HEK293 (cell line): Measurements from ENCODE around the gene TMEM125.

Experiments
- CTCF ChIA-PET: fragments of 350-600 bp; formaldehyde crosslinking; extraction: SDS; loops from one replicate; lab custom pipeline; 2021; ENCODE audit warnings: antibody characterized with exemption; lab: Yijun Ruan, JAX
- POLR2A ChIA-PET: fragments of 300-600 bp; formaldehyde crosslinking; extraction: SDS; loops from one replicate; lab custom pipeline; 2020; ENCODE audit warnings: antibody characterized with exemption, inconsistent platforms; lab: Yijun Ruan, JAX
- H3K27ac ChIP-seq: fragments of 200-500 bp; sonication (Bioruptor generic); 2 replicates; pipeline ENCODE4 v1.5.1; 2014; ENCODE audit warnings: low read depth, low read length, control low read depth, inconsistent platforms; ENCODE audit errors: extremely low read depth
- H3K36me3 ChIP-seq, 2 experiments: fragments of 200-500 bp in 1 of 2; sonication (Bioruptor generic) in 1 of 2; 1 replicate in 1 of 2; 2 replicates in 1 of 2; pipeline ENCODE4 v1.5.1; 2014 to 2017; ENCODE audit warnings: inconsistent platforms in 2 of 2, low read length in 2 of 2; ENCODE audit not compliant: control insufficient read depth in 2 of 2, insufficient read depth in 1 of 2
- H3K4me1 ChIP-seq: fragments of 200-500 bp; sonication (Bioruptor generic); 2 replicates; pipeline ENCODE4 v1.5.1; 2014; ENCODE audit warnings: mild to moderate bottlenecking, low read length, inconsistent platforms; ENCODE audit not compliant: control insufficient read depth, insufficient read depth
- H3K4me3 ChIP-seq: 2 replicates; pipeline ENCODE4 v1.5.1; 2011; ENCODE audit warnings: low read depth, mild to moderate bottlenecking, control low read depth, low read length, moderate library complexity
- H3K9me3 ChIP-seq: fragments of 200-500 bp; sonication (Bioruptor generic); 2 replicates; pipeline ENCODE4 v1.5.1; 2014; ENCODE audit warnings: low read depth, low read length, inconsistent platforms; ENCODE audit not compliant: control insufficient read depth, insufficient read depth
- BCL11B ChIP-seq: fragments of 450-650 bp; formaldehyde crosslinking; IDR thresholded peaks from 2 replicates; pipeline ENCODE4 v1.5.1; 2016; ENCODE audit warnings: low read depth, missing biosample characterization, missing genetic modification characterization
- GLIS2 ChIP-seq: fragments of 450-650 bp; formaldehyde crosslinking; IDR thresholded peaks from 2 replicates; pipeline ENCODE4 v1.5.1; 2016; ENCODE audit warnings: missing biosample characterization, missing genetic modification characterization
- HOXA7 ChIP-seq: sonication (generic); formaldehyde crosslinking; IDR thresholded peaks from 2 replicates; pipeline ENCODE4 v1.8.1; 2022; ENCODE audit warnings: missing genetic modification reagents, borderline replicate concordance
- IKZF3 ChIP-seq: fragments of 450-650 bp; IDR thresholded peaks from 2 replicates; pipeline ENCODE4 v1.5.0; 2018; ENCODE audit warnings: missing biosample characterization, mild to moderate bottlenecking, missing genetic modification characterization, moderate library complexity
- MEIS1 ChIP-seq: sonication (generic); formaldehyde crosslinking; IDR thresholded peaks from 2 replicates; pipeline ENCODE4 v1.8.1; 2022; ENCODE audit warnings: missing genetic modification reagents, mild to moderate bottlenecking, borderline replicate concordance
- PRDM1 ChIP-seq: fragments of 450-650 bp; formaldehyde crosslinking; IDR thresholded peaks from 2 replicates; pipeline ENCODE4; 2016; ENCODE audit warnings: missing biosample characterization, missing genetic modification characterization
- SCRT2 ChIP-seq: fragments of 450-650 bp; formaldehyde crosslinking; IDR thresholded peaks from 2 replicates; pipeline ENCODE4 v1.5.1; 2016; ENCODE audit warnings: missing biosample characterization, missing genetic modification characterization
- SP3 ChIP-seq: fragments of 450-650 bp; formaldehyde crosslinking; IDR thresholded peaks from 2 replicates; pipeline ENCODE4 v1.5.1; 2016; ENCODE audit warnings: missing biosample characterization, missing genetic modification characterization
- ZBTB7A ChIP-seq: fragments of 450-650 bp; formaldehyde crosslinking; IDR thresholded peaks from 2 replicates; pipeline ENCODE4 v1.5.1; 2016; ENCODE audit warnings: low read depth, missing biosample characterization, missing genetic modification characterization
- ZFP3 ChIP-seq: fragments of 450-650 bp; formaldehyde crosslinking; IDR thresholded peaks from 2 replicates; pipeline ENCODE4 v1.5.1; 2016; ENCODE audit warnings: low read depth, missing biosample characterization, missing genetic modification characterization
- ZFP37 ChIP-seq: fragments of 450-650 bp; formaldehyde crosslinking; IDR thresholded peaks from 2 replicates; pipeline ENCODE4 v1.5.1; 2016; ENCODE audit warnings: missing biosample characterization, missing genetic modification characterization
- ZNF16 ChIP-seq: fragments of 450-650 bp; formaldehyde crosslinking; IDR thresholded peaks from 2 replicates; pipeline ENCODE4 v1.5.1; 2016; ENCODE audit warnings: low read depth, missing biosample characterization, missing genetic modification characterization
- ZNF2 ChIP-seq: fragments of 450-650 bp; formaldehyde crosslinking; IDR thresholded peaks from 2 replicates; pipeline ENCODE4 v1.5.1; 2016; ENCODE audit warnings: missing biosample characterization, missing genetic modification characterization
- ZNF571 ChIP-seq: fragments of 450-650 bp; formaldehyde crosslinking; IDR thresholded peaks from 2 replicates; pipeline ENCODE4 v1.5.0; 2017; ENCODE audit warnings: missing biosample characterization, missing genetic modification characterization
- ZNF629 ChIP-seq: fragments of 450-650 bp; formaldehyde crosslinking; IDR thresholded peaks from 2 replicates; pipeline ENCODE4 v1.5.1; 2017; ENCODE audit warnings: missing biosample characterization, missing genetic modification characterization
- ZNF654 ChIP-seq: fragments of 450-650 bp; formaldehyde crosslinking; IDR thresholded peaks from 2 replicates; pipeline ENCODE4 v1.5.1; 2016; ENCODE audit warnings: low read depth, missing biosample characterization, missing genetic modification characterization
- ZNF776 ChIP-seq: fragments of 450-650 bp; formaldehyde crosslinking; IDR thresholded peaks from 2 replicates; pipeline ENCODE4 v1.5.0; 2017; ENCODE audit warnings: missing biosample characterization, missing genetic modification characterization, borderline replicate concordance
- TF ChIP-seq, protein P1 (sequence below): fragments of 450-650 bp; formaldehyde crosslinking; IDR thresholded peaks from 2 replicates; pipeline ENCODE4 v1.5.1; 2016; ENCODE audit warnings: missing biosample characterization, missing genetic modification characterization
- TF ChIP-seq, protein P2 (sequence below): fragments of 450-650 bp; formaldehyde crosslinking; IDR thresholded peaks from 2 replicates; pipeline ENCODE4 v1.5.1; 2016; ENCODE audit warnings: missing biosample characterization, missing genetic modification characterization
- TF ChIP-seq, protein P3 (sequence below): fragments of 450-650 bp; formaldehyde crosslinking; IDR thresholded peaks from 2 replicates; pipeline ENCODE4 v1.5.1; 2017; ENCODE audit warnings: missing biosample characterization, missing genetic modification characterization
- TF ChIP-seq, protein P4 (sequence below): fragments of 450-650 bp; formaldehyde crosslinking; IDR thresholded peaks from 2 replicates; pipeline ENCODE4; 2016; ENCODE audit warnings: missing biosample characterization, missing genetic modification characterization
- TF ChIP-seq, protein P5 (sequence below): fragments of 450-650 bp; formaldehyde crosslinking; conservative IDR thresholded peaks from 2 replicates; pipeline ENCODE4 v1.5.1; 2016; ENCODE audit warnings: low read depth, missing biosample characterization, missing genetic modification characterization
- TF ChIP-seq, protein P6 (sequence below): fragments of 450-650 bp; formaldehyde crosslinking; IDR thresholded peaks from 2 replicates; pipeline ENCODE4 v1.5.1; 2016; ENCODE audit warnings: missing biosample characterization, missing genetic modification characterization

TMEM125 gene

DNA sequence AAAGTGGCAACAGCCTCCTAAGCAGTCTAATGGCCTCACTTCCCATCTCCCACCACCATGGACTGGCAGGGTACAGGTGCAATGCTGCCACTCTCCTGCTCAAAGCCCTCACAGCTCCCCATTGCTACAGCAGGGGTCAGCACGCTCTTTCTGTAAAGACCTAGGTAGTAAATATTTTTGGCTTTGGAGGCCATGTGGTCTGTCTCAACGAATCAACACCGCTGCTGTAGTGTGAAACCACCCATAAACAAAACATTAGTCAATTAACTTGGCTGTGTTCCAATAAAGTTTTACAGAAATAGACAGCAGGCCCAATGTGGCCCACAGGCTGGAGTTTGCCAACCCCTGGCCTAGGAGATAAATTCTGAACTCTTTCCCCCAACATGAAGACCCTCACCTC, 44.6 kb upstream of the TMEM125 start:
- Histone ChIP-seq H3K4me1 (no peaks in the 10 kb centered on the region), H3K27ac (no peak overlapping the region), H3K4me3 (no peak overlapping the region), H3K9me3 (no peaks in the 10 kb centered on the region), H3K36me3 (no peaks in the 10 kb centered on the region)
- TF ChIP-seq BCL11B (tag by site-specific recombination) (no peak), ZNF571 (tag by site-specific recombination) (no peak), IKZF3 (tag by site-specific recombination) (no peak), ZNF629 (tag by site-specific recombination) (no peak), GLIS2 (tag by site-specific recombination) (no peak), ZNF16 (tag by site-specific recombination) (no peak), ZBTB7A (tag by site-specific recombination) (no peak), PRDM1 (tag by site-specific recombination) (no peak), ZFP3 (tag by site-specific recombination) (no peak), ZFP37 (no peak)
- TF ChIP-seq, protein P1, sequence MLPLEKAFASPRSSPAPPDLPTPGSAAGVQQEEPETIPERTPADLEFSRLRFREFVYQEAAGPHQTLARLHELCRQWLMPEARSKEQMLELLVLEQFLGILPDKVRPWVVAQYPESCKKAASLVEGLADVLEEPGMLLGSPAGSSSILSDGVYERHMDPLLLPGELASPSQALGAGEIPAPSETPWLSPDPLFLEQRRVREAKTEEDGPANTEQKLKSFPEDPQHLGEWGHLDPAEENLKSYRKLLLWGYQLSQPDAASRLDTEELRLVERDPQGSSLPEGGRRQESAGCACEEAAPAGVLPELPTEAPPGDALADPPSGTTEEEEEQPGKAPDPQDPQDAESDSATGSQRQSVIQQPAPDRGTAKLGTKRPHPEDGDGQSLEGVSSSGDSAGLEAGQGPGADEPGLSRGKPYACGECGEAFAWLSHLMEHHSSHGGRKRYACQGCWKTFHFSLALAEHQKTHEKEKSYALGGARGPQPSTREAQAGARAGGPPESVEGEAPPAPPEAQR (tag by site-specific recombination): no peak
- TF ChIP-seq, protein P2, sequence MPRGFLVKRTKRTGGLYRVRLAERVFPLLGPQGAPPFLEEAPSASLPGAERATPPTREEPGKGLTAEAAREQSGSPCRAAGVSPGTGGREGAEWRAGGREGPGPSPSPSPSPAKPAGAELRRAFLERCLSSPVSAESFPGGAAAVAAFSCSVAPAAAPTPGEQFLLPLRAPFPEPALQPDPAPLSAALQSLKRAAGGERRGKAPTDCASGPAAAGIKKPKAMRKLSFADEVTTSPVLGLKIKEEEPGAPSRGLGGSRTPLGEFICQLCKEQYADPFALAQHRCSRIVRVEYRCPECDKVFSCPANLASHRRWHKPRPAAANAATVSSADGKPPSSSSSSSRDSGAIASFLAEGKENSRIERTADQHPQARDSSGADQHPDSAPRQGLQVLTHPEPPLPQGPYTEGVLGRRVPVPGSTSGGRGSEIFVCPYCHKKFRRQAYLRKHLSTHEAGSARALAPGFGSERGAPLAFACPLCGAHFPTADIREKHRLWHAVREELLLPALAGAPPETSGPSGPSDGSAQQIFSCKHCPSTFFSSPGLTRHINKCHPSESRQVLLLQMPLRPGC (tag by site-specific recombination): no peak
- TF ChIP-seq, protein P3, sequence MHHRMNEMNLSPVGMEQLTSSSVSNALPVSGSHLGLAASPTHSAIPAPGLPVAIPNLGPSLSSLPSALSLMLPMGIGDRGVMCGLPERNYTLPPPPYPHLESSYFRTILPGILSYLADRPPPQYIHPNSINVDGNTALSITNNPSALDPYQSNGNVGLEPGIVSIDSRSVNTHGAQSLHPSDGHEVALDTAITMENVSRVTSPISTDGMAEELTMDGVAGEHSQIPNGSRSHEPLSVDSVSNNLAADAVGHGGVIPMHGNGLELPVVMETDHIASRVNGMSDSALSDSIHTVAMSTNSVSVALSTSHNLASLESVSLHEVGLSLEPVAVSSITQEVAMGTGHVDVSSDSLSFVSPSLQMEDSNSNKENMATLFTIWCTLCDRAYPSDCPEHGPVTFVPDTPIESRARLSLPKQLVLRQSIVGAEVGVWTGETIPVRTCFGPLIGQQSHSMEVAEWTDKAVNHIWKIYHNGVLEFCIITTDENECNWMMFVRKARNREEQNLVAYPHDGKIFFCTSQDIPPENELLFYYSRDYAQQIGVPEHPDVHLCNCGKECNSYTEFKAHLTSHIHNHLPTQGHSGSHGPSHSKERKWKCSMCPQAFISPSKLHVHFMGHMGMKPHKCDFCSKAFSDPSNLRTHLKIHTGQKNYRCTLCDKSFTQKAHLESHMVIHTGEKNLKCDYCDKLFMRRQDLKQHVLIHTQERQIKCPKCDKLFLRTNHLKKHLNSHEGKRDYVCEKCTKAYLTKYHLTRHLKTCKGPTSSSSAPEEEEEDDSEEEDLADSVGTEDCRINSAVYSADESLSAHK (tag by site-specific recombination): no peak
- TF ChIP-seq, protein P4, sequence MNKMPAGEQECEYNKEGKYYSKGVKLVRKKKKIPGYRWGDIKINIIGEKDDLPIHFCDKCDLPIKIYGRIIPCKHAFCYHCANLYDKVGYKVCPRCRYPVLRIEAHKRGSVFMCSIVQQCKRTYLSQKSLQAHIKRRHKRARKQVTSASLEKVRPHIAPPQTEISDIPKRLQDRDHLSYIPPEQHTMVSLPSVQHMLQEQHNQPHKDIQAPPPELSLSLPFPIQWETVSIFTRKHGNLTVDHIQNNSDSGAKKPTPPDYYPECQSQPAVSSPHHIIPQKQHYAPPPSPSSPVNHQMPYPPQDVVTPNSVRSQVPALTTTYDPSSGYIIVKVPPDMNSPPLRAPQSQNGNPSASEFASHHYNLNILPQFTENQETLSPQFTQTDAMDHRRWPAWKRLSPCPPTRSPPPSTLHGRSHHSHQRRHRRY (tag by site-specific recombination): no peak
- CTCF ChIA-PET: interaction anchor here (0.6 to 11.4 kb wide), 3 partner anchors 189 to 715 kb away, joined by 4 to 110 read pairs (median 5); no protein-coding TSS in a partner anchor
- POLR2A ChIA-PET: no interaction called here

DNA sequence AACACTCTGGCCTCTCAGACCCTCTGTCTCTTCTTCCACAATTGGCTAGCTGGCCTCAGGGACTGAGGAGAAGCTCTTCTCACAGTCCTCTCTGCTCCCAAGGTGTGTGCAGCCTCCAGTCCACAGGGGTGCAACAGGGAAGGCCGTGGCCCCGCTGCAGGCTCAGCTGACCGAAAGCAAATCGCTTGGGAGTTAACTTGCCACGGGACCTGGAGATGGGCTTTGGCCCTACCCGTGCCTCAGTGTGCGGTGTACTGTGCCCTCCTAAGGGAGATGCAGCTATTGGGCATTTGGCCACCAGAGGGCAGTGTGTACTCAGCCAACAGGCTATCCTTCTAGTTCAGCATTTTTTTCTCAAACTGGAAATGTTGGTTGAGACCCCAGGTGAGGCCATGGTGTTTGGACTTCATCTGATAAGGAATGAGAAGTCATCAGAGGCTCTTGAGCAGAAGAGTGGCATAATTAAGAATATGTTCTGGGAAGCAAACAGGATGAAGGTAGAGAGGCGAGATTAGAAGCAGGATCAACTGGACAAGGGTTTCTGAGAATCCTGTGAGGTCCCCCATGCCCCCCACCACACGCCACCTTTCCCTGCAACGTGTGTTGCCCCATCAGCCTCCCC, 42.5 kb upstream of the TMEM125 start:
- H3K36me3 ChIP-seq: no peaks in the 10 kb centered on the region
- H3K4me3 ChIP-seq: no peak overlapping the region
- ChIA-PET POLR2A (interaction anchor here (0.6 to 2.1 kb wide), 3 partner anchors 162 to 423 kb away, joined by 3 to 6 read pairs (median 4); partner anchors contain the start of genes KDM4A, MED8 and SZT2), CTCF (interaction anchor here (0.5 to 11.4 kb wide), 27 partner anchors 8 to 1103 kb away, joined by 3 to 110 read pairs (median 4); partner anchors contain the start of genes C1orf210, CDC20, HYI and MED8)
- H3K27ac ChIP-seq: no peak overlapping the region
- no peaks in the 10 kb centered on the region for H3K9me3 ChIP-seq
- H3K4me1 ChIP-seq: no peaks in the 10 kb centered on the region
- peak; percentile 67 for TF ChIP-seq ZNF2 (tag by site-specific recombination)
- TF ChIP-seq, protein P5, sequence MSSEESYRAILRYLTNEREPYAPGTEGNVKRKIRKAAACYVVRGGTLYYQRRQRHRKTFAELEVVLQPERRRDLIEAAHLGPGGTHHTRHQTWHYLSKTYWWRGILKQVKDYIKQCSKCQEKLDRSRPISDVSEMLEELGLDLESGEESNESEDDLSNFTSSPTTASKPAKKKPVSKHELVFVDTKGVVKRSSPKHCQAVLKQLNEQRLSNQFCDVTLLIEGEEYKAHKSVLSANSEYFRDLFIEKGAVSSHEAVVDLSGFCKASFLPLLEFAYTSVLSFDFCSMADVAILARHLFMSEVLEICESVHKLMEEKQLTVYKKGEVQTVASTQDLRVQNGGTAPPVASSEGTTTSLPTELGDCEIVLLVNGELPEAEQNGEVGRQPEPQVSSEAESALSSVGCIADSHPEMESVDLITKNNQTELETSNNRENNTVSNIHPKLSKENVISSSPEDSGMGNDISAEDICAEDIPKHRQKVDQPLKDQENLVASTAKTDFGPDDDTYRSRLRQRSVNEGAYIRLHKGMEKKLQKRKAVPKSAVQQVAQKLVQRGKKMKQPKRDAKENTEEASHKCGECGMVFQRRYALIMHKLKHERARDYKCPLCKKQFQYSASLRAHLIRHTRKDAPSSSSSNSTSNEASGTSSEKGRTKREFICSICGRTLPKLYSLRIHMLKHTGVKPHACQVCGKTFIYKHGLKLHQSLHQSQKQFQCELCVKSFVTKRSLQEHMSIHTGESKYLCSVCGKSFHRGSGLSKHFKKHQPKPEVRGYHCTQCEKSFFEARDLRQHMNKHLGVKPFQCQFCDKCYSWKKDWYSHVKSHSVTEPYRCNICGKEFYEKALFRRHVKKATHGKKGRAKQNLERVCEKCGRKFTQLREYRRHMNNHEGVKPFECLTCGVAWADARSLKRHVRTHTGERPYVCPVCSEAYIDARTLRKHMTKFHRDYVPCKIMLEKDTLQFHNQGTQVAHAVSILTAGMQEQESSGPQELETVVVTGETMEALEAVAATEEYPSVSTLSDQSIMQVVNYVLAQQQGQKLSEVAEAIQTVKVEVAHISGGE (tag by site-specific recombination): no peak
- no peak for TF ChIP-seq SP3 (tag by site-specific recombination)
- TF ChIP-seq, protein P6, sequence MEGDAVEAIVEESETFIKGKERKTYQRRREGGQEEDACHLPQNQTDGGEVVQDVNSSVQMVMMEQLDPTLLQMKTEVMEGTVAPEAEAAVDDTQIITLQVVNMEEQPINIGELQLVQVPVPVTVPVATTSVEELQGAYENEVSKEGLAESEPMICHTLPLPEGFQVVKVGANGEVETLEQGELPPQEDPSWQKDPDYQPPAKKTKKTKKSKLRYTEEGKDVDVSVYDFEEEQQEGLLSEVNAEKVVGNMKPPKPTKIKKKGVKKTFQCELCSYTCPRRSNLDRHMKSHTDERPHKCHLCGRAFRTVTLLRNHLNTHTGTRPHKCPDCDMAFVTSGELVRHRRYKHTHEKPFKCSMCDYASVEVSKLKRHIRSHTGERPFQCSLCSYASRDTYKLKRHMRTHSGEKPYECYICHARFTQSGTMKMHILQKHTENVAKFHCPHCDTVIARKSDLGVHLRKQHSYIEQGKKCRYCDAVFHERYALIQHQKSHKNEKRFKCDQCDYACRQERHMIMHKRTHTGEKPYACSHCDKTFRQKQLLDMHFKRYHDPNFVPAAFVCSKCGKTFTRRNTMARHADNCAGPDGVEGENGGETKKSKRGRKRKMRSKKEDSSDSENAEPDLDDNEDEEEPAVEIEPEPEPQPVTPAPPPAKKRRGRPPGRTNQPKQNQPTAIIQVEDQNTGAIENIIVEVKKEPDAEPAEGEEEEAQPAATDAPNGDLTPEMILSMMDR (tag by site-specific recombination): peak; percentile 88
- TF ChIP-seq HOXA7 (CRISPR knock-in tag): no peak
- TF ChIP-seq ZNF654 (tag by site-specific recombination): peak; percentile 86
- TF ChIP-seq MEIS1 (CRISPR knock-in tag): no peak
- TF ChIP-seq ZNF776 (tag by site-specific recombination): no peak
- 0 out of 2 replicates have a peak, but pooled peaks have one; percentile 20 for TF ChIP-seq SCRT2 (tag by site-specific recombination)
